ENCODE results near the gene CNTN5. TPM values are rescaled to one million over a fixed set of nuclear protein-coding genes. Genes with fewer than 3 reads are reported as not detected.

Gene CNTN5
- total RNA-seq, 1 donor from 2014 or later = not detected

GRCh38 chr11:99446400-99446799 is 425.7 kb downstream of the CNTN5 start:
- DNase-seq = no peak
- ATAC-seq = no peak
- intact Hi-C loops (cut with micrococcal nuclease) = no loop called here

GRCh38 chr11:99449345-99449744 is 428.6 kb downstream of the CNTN5 start:
- no peak for ATAC-seq
- no peak for DNase-seq
- intact Hi-C loops (cut with micrococcal nuclease) = no loop called here

GRCh38 chr11:99452075-99452474 is 431.3 kb downstream of the CNTN5 start:
- DNase-seq (no peak), ATAC-seq (no peak)
- intact Hi-C loops (cut with micrococcal nuclease) = no loop called here

GRCh38 chr11:99461913-99462312 is 441.2 kb downstream of the CNTN5 start:
- intact Hi-C loops (cut with micrococcal nuclease) = no loop called here
- DNase-seq = no peak

GRCh38 chr11:99464985-99465384 is 444.2 kb downstream of the CNTN5 start:
- intact Hi-C loops (cut with micrococcal nuclease) = no loop called here
- ATAC-seq (no peak), DNase-seq (no peak)

More at GRCh38 chr11:99461913-99462312, 441.2 kb downstream of the CNTN5 start:
- no peak for ATAC-seq

GRCh38 chr11:99489581-99489980 is 468.8 kb downstream of the CNTN5 start:
- intact Hi-C loops (cut with micrococcal nuclease) = no loop called here
- no peak for DNase-seq
- ATAC-seq = no peak

GRCh38 chr11:99494065-99494464 is 473.3 kb downstream of the CNTN5 start:
- ATAC-seq = no peak
- intact Hi-C loops (cut with micrococcal nuclease) = no loop called here
- DNase-seq = no peak

GRCh38 chr11:99501655-99502054 is 480.9 kb downstream of the CNTN5 start:
- no peak for DNase-seq
- no peak for ATAC-seq
- intact Hi-C loops (cut with micrococcal nuclease) = no loop called here

GRCh38 chr11:99505316-99505715 is 484.6 kb downstream of the CNTN5 start:
- ATAC-seq (no peak), DNase-seq (no peak)
- intact Hi-C loops (cut with micrococcal nuclease) = no loop called here

GRCh38 chr11:99505831-99506230 is 485.1 kb downstream of the CNTN5 start:
- ATAC-seq (no peak), DNase-seq (no peak)
- intact Hi-C loops (cut with micrococcal nuclease) = no loop called here

GRCh38 chr11:99509863-99510262 is 489.1 kb downstream of the CNTN5 start:
- DNase-seq (no peak), ATAC-seq (no peak)
- intact Hi-C loops (cut with micrococcal nuclease) = no loop called here

GRCh38 chr11:99513368-99513767 is 492.6 kb downstream of the CNTN5 start:
- DNase-seq = no peak
- intact Hi-C loops (cut with micrococcal nuclease) = no loop called here
- no peak for ATAC-seq

GRCh38 chr11:99519095-99519494 is 498.3 kb downstream of the CNTN5 start:
- ATAC-seq (no peak), DNase-seq (no peak)
- intact Hi-C loops (cut with micrococcal nuclease) = no loop called here

- ATAC-seq (no peak), DNase-seq (no peak)
- intact Hi-C loops (cut with micrococcal nuclease) = no loop called here
Measured at GRCh38 chr11:99522467-99523173, 501.9 kb downstream of the CNTN5 start.

GRCh38 chr11:99531468-99531867 is 510.7 kb downstream of the CNTN5 start:
- DNase-seq = no peak
- ATAC-seq = no peak

GRCh38 chr11:99534812-99535211 is 514.1 kb downstream of the CNTN5 start:
- DNase-seq = no peak
- no peak for ATAC-seq
- intact Hi-C loops (cut with micrococcal nuclease) = no loop called here

More at GRCh38 chr11:99531468-99531867, 510.7 kb downstream of the CNTN5 start:
- intact Hi-C loops (cut with micrococcal nuclease) = no loop called here

- intact Hi-C loops (cut with micrococcal nuclease) = no loop called here
- ATAC-seq = no peak
- DNase-seq = no peak
Measured at GRCh38 chr11:99535406-99535805, 514.7 kb downstream of the CNTN5 start.

GRCh38 chr11:99535819-99536218 is 515.1 kb downstream of the CNTN5 start:
- ATAC-seq (no peak), DNase-seq (no peak)
- intact Hi-C loops (cut with micrococcal nuclease) = no loop called here

- ATAC-seq (no peak), DNase-seq (no peak)
- intact Hi-C loops (cut with micrococcal nuclease) = no loop called here
Measured at GRCh38 chr11:99537681-99538080, 516.9 kb downstream of the CNTN5 start.

GRCh38 chr11:99545616-99546015 is 524.9 kb downstream of the CNTN5 start:
- intact Hi-C loops (cut with micrococcal nuclease) = no loop called here
- ATAC-seq = no peak
- DNase-seq = no peak

GRCh38 chr11:99548264-99548663 is 527.5 kb downstream of the CNTN5 start:
- intact Hi-C loops (cut with micrococcal nuclease) = no loop called here

More at GRCh38 chr11:99548264-99548663, 527.5 kb downstream of the CNTN5 start:
- ATAC-seq (no peak), DNase-seq (no peak)

All from left ventricle myocardium superior (tissue), 1 donor.